Astrocyte (in vitro differentiated cells and primary cell): ENCODE measurements around the gene EVC. TPM values are rescaled to one million over a fixed set of nuclear protein-coding genes. Genes with fewer than 3 reads are reported as not detected.

Source experiments
- DNase-seq: peaks from one replicate; pipeline ENCODE4 v3.0.0-alpha.2; 2010; ENCODE audit warnings: low read depth
- FAIRE-seq: peaks from 2 replicates; lab custom pipeline; 2011; peaks lifted over from hg19 to GRCh38; lab: Jason Lieb, UNC
- H2AFZ ChIP-seq: 2 replicates; pipeline ENCODE4 v1.6.0; 2012; ENCODE audit warnings: low read depth, low read length, inconsistent platforms
- H3K27ac ChIP-seq: 2 replicates; pipeline ENCODE4 v1.5.1; 2011; ENCODE audit warnings: low read depth, low read length, inconsistent platforms
- H3K27me3 ChIP-seq: 2 replicates; pipeline ENCODE4 v1.6.0; 2011; ENCODE audit warnings: low read length, inconsistent platforms; ENCODE audit not compliant: insufficient read depth
- H3K36me3 ChIP-seq: 2 replicates; pipeline ENCODE4 v1.5.1; 2011; ENCODE audit warnings: low read length, inconsistent platforms; ENCODE audit not compliant: insufficient read depth
- H3K4me1 ChIP-seq: 2 replicates; pipeline ENCODE4 v1.5.1; 2011; ENCODE audit warnings: low read length, inconsistent platforms; ENCODE audit not compliant: insufficient read depth
- H3K4me2 ChIP-seq: 2 replicates; pipeline ENCODE4 v1.6.0; 2012; ENCODE audit warnings: low read length, inconsistent platforms
- H3K4me3 ChIP-seq: 2 replicates; pipeline ENCODE4 v1.5.1; 2011; ENCODE audit warnings: low read depth, mild to moderate bottlenecking, low read length, inconsistent platforms; ENCODE audit not compliant: insufficient read depth
- H3K79me2 ChIP-seq: 2 replicates; pipeline ENCODE4 v1.6.0; 2012; ENCODE audit warnings: mild to moderate bottlenecking, low read length, inconsistent platforms; ENCODE audit not compliant: insufficient read depth
- H3K9ac ChIP-seq: 2 replicates; pipeline ENCODE4 v1.6.0; 2012; ENCODE audit warnings: mild to moderate bottlenecking, low read length, inconsistent platforms
- H3K9me3 ChIP-seq: 2 replicates; pipeline ENCODE4 v1.5.1; 2012; ENCODE audit warnings: low read depth, mild to moderate bottlenecking, low read length, inconsistent platforms; ENCODE audit not compliant: insufficient read depth
- H4K20me1 ChIP-seq: 2 replicates; pipeline ENCODE4 v1.6.0; 2012; ENCODE audit warnings: low read length, inconsistent platforms; ENCODE audit not compliant: insufficient read depth
- H3K27ac Mint-ChIP-seq: one replicate; pipeline ENCODE4 v1.8.0; 2021; ENCODE audit warnings: mild to moderate bottlenecking, mixed read lengths; ENCODE audit not compliant: unreplicated experiment
- H3K27me3 Mint-ChIP-seq: one replicate; pipeline ENCODE4 v1.8.0; 2021; ENCODE audit warnings: low read depth, mixed read lengths; ENCODE audit not compliant: unreplicated experiment
- H3K36me3 Mint-ChIP-seq: one replicate; pipeline ENCODE4 v1.8.0; 2021; ENCODE audit warnings: low read depth, mixed read lengths; ENCODE audit not compliant: unreplicated experiment
- H3K4me1 Mint-ChIP-seq: one replicate; pipeline ENCODE4 v1.8.0; 2021; ENCODE audit warnings: low read depth, mixed read lengths; ENCODE audit not compliant: unreplicated experiment
- H3K4me3 Mint-ChIP-seq: one replicate; pipeline ENCODE4 v1.8.0; 2021; ENCODE audit warnings: mild to moderate bottlenecking, moderate library complexity, mixed read lengths; ENCODE audit not compliant: unreplicated experiment
- H3K9me3 Mint-ChIP-seq: one replicate; pipeline ENCODE4 v1.8.0; 2021; ENCODE audit warnings: mild to moderate bottlenecking, mixed read lengths; ENCODE audit not compliant: unreplicated experiment
- CTCF ChIP-seq: IDR thresholded peaks from 2 replicates; pipeline ENCODE4 v1.5.1; 2011; ENCODE audit warnings: low read depth, mild to moderate bottlenecking, inconsistent platforms, low read length, moderate library complexity; ENCODE audit not compliant: insufficient read depth
- EZH2 ChIP-seq: IDR thresholded peaks from 2 replicates; pipeline ENCODE4 v1.6.1; 2012; ENCODE audit warnings: mild to moderate bottlenecking, low read length, inconsistent platforms; ENCODE audit not compliant: insufficient read depth
- total RNA-seq: library from RNA; stranded (reverse); gene quantifications from 2 replicates; pipeline ENCODE4 v1.2.1, GENCODE V29; 2021

The EVC gene
- total RNA-seq, 1 donor from 2014 or later = 23.9 TPM

- no peak overlapping the region for H3K27ac ChIP-seq
- no peak overlapping the region for H3K4me2 ChIP-seq
- H3K4me1 ChIP-seq = no peaks in the 10 kb centered on the region
- no peaks in the 10 kb centered on the region for H3K9me3 ChIP-seq
- no peaks in the 10 kb centered on the region for H3K79me2 ChIP-seq
- no peak overlapping the region for H3K9ac ChIP-seq
- H3K36me3 ChIP-seq = no peaks in the 10 kb centered on the region
- no peak for DNase-seq
- Mint-ChIP-seq H3K36me3 (peaks cover 46% of the 10 kb centered on the region), H3K9me3 (no peaks in the 10 kb centered on the region), H3K4me3 (no peak overlapping the region), H3K4me1 (no peaks in the 10 kb centered on the region), H3K27ac (no peak overlapping the region), H3K27me3 (no peaks in the 10 kb centered on the region)
- peaks cover 5% of the 10 kb centered on the region for H4K20me1 ChIP-seq
- no peak overlapping the region for H2AFZ ChIP-seq
- FAIRE-seq = no peak
- no peak overlapping the region for H3K4me3 ChIP-seq
- TF ChIP-seq EZH2 (no peak), CTCF (no peak)
- H3K27me3 ChIP-seq = no peaks in the 10 kb centered on the region
Measured at GRCh38 chr4:5845035-5845905, 134.3 kb downstream of the EVC start.

DNA sequence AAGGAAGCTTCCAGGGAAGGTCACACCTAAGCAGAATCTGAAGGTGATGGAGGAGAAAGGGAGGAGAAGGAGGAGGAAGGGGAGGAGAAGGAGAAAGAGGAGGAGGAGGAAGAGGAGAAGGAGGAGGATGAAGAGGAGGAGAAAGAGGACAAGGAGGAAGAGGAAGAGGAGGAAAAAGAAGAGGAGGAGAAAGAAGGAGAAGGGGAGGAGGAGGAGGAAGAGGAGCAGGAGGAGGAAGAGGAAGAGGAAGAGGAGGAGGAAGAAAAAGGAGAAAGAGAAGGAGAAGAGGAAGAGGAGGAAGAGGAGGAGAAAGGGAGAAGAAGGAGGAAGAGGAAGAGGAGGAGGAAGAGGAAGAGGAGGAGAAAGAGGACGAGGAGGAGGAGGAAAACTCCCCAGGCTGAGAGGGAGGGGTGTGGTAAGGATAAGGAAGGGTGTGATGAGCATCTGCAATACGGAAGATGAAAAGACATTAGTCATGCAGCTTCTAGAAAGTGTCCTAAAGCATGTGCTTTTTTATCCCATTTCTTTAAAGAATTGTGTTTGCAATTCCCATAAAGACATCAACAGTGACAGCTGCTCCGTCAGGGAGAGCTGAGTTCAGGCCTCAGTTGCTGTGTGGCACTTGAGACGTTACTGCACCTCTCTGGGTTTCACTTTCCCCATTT, 140.8 kb downstream of the EVC start:
- no peak overlapping the region for H3K4me2 ChIP-seq

More for the DNA sequence above, 140.8 kb downstream of the EVC start:
- Mint-ChIP-seq H3K27ac (no peak overlapping the region), H3K9me3 (no peaks in the 10 kb centered on the region), H3K4me1 (no peaks in the 10 kb centered on the region), H3K4me3 (no peak overlapping the region), H3K27me3 (no peaks in the 10 kb centered on the region), H3K36me3 (peaks cover 30% of the 10 kb centered on the region)
- Histone ChIP-seq H4K20me1 (peaks cover 20% of the 10 kb centered on the region), H3K4me3 (no peak overlapping the region), H3K27ac (no peak overlapping the region), H3K9ac (no peak overlapping the region), H3K9me3 (no peaks in the 10 kb centered on the region), H2AFZ (no peak overlapping the region), H3K79me2 (peaks cover 4% of the 10 kb centered on the region), H3K36me3 (no peaks in the 10 kb centered on the region), H3K27me3 (no peaks in the 10 kb centered on the region), H3K4me1 (no peaks in the 10 kb centered on the region)
- FAIRE-seq (no peak), DNase-seq (no peak)
- no peak for TF ChIP-seq EZH2
- TF ChIP-seq CTCF = no peak
